ENCODE results near the gene ANKRD27.

Gene ANKRD27

DNA sequence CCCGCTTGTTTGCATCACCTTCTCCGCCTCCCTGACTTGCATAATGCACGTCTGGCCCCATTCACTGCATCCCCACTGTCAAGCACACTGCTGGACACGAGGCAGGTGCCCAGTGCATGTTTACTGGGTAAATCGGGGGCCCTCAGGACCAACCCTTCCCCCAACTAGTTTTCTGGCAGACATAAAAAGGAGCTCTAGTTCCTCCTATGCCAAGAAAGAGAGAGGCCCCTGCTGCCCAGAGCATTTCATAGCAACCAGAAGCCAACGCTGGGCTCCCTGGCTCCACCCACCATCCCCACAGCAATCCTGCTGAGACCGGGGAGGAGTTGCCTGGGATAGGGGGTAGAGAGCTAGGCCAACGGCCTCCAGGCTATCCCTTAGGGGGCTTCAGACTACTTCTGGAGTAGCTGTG lies 23.2 kb downstream of the ANKRD27 start:
- Histone ChIP-seq H3K4me2 (ENCODE audit: low read length) (no peak overlapping the region), H3K36me3 (ENCODE audit: control insufficient read depth, low read length) (peaks cover 35% of the 10 kb centered on the region), H3K27me3 (ENCODE audit: control insufficient read depth, low read length) (no peaks in the 10 kb centered on the region), H3K9me2 (replicated peaks; ENCODE audit: control insufficient read depth, low read length) (no peaks in the 10 kb centered on the region), H4K20me1 (ENCODE audit: control insufficient read depth, insufficient read depth, low read depth, low read length) (no peaks in the 10 kb centered on the region), H3K4me1 (ENCODE audit: control insufficient read depth, low read length) (no peaks in the 10 kb centered on the region), H3K27ac (ENCODE audit: low read depth, low read length) (no peak overlapping the region), H3K79me2 (ENCODE audit: control insufficient read depth, low read length) (0 out of 2 replicates have a peak, but pooled peaks cover 4% of the 10 kb centered on the region), H3K4me3 (ENCODE audit: low read length) (no peak overlapping the region), H3K9me3 (ENCODE audit: control insufficient read depth, insufficient read depth, low read length) (no peaks in the 10 kb centered on the region), H3F3A (ENCODE audit: control insufficient read depth, insufficient read depth) (no peaks in the 10 kb centered on the region)
- TF ChIP-seq EZH2phosphoT487 (IDR thresholded peaks at IDR 0.05; ENCODE audit: borderline replicate concordance, low read length), result no peak
- TF ChIP-seq CTCF (IDR thresholded peaks at IDR 0.05; ENCODE audit: low read depth, low read length, poor library complexity, severe bottlenecking), result no peak

DNA sequence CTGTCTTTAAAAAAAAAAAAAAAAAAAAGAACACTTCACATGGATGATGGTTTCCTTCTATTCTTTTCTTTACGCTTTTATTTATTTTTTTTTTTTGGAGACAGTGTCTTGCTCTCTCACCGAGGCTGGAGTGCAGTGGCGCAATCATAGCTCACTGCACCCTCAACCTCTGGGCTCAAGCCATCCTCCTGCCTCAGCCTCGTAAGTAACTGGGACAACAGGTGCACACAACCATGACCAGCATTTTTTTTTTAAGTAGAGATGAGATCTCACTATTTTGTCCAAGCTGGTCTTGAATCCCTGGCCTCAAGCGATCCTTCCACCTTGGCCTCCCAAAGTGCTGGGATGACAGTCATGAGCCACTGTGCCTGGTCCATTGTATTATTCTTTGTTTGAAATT lies 24.3 kb downstream of the ANKRD27 start:
- H3K36me3 ChIP-seq (ENCODE audit: control insufficient read depth, low read length), result peaks cover 35% of the 10 kb centered on the region
- H4K20me1 ChIP-seq (ENCODE audit: control insufficient read depth, insufficient read depth, low read depth, low read length), result no peaks in the 10 kb centered on the region
- 0 out of 2 replicates have a peak, but pooled peaks cover 4% of the 10 kb centered on the region for H3K79me2 ChIP-seq (ENCODE audit: control insufficient read depth, low read length)
- H3K27me3 ChIP-seq (ENCODE audit: control insufficient read depth, low read length), result no peaks in the 10 kb centered on the region
- no peak overlapping the region for H3K4me2 ChIP-seq (ENCODE audit: low read length)
- no peaks in the 10 kb centered on the region for H3K9me2 ChIP-seq (replicated peaks; ENCODE audit: control insufficient read depth, low read length)
- no peaks in the 10 kb centered on the region for H3F3A ChIP-seq (ENCODE audit: control insufficient read depth, insufficient read depth)
- H3K4me1 ChIP-seq (ENCODE audit: control insufficient read depth, low read length), result no peaks in the 10 kb centered on the region
- no peak overlapping the region for H3K27ac ChIP-seq (ENCODE audit: low read depth, low read length)
- H3K4me3 ChIP-seq (ENCODE audit: low read length), result no peak overlapping the region
- TF ChIP-seq EZH2phosphoT487 (IDR thresholded peaks at IDR 0.05; ENCODE audit: borderline replicate concordance, low read length), result no peak
- no peak for TF ChIP-seq CTCF (IDR thresholded peaks at IDR 0.05; ENCODE audit: low read depth, low read length, poor library complexity, severe bottlenecking)
- no peaks in the 10 kb centered on the region for H3K9me3 ChIP-seq (ENCODE audit: control insufficient read depth, insufficient read depth, low read length)

- Histone ChIP-seq H3K79me2 (ENCODE audit: control insufficient read depth, low read length) (no peaks in the 10 kb centered on the region), H3K4me2 (ENCODE audit: low read length) (no peak overlapping the region), H4K20me1 (ENCODE audit: control insufficient read depth, insufficient read depth, low read depth, low read length) (no peaks in the 10 kb centered on the region), H3K9me3 (ENCODE audit: control insufficient read depth, insufficient read depth, low read length) (no peaks in the 10 kb centered on the region), H3K36me3 (ENCODE audit: control insufficient read depth, low read length) (peaks cover 29% of the 10 kb centered on the region), H3K4me3 (ENCODE audit: low read length) (no peak overlapping the region), H3K4me1 (ENCODE audit: control insufficient read depth, low read length) (no peaks in the 10 kb centered on the region), H3K27me3 (ENCODE audit: control insufficient read depth, low read length) (no peaks in the 10 kb centered on the region), H3K27ac (ENCODE audit: low read depth, low read length) (no peak overlapping the region), H3F3A (ENCODE audit: control insufficient read depth, insufficient read depth) (no peaks in the 10 kb centered on the region), H3K9me2 (replicated peaks; ENCODE audit: control insufficient read depth, low read length) (no peaks in the 10 kb centered on the region)
- TF ChIP-seq CTCF (IDR thresholded peaks at IDR 0.05; ENCODE audit: low read depth, low read length, poor library complexity, severe bottlenecking) (no peak), EZH2phosphoT487 (IDR thresholded peaks at IDR 0.05; ENCODE audit: borderline replicate concordance, low read length) (no peak)
Measured at GRCh38 chr19:32649751-32650150, 25.2 kb downstream of the ANKRD27 start.
